Measurements from ENCODE around the gene ADGRF3.

The ADGRF3 gene

DNA sequence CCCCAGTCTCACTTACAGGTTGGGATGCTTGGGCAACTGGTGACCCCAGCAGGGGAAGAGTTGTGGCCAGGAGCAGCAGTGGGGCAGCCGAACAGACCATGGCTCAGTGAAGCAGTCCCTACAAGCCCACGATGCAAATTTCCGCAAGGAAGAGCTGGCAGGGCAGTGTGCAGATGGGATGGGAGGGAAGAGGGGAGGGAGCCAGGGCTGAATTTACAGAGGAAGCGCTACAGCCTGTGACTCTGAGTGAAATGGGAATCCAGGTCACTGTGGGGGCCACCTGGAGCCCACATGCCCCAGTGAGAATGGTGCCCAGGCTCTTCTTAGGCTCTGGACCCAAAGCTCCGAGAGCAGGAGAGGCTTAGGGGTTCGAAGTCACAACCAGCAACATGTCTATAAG is 27.6 kb downstream of the ADGRF3 start:
- in situ Hi-C loops (cut with MboI; ENCODE audit: low sequenced_read_pairs, unreplicated experiment) = no loop called here
- TF ChIP-seq, protein P1, sequence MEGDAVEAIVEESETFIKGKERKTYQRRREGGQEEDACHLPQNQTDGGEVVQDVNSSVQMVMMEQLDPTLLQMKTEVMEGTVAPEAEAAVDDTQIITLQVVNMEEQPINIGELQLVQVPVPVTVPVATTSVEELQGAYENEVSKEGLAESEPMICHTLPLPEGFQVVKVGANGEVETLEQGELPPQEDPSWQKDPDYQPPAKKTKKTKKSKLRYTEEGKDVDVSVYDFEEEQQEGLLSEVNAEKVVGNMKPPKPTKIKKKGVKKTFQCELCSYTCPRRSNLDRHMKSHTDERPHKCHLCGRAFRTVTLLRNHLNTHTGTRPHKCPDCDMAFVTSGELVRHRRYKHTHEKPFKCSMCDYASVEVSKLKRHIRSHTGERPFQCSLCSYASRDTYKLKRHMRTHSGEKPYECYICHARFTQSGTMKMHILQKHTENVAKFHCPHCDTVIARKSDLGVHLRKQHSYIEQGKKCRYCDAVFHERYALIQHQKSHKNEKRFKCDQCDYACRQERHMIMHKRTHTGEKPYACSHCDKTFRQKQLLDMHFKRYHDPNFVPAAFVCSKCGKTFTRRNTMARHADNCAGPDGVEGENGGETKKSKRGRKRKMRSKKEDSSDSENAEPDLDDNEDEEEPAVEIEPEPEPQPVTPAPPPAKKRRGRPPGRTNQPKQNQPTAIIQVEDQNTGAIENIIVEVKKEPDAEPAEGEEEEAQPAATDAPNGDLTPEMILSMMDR (IDR thresholded peaks at IDR 0.05; ENCODE audit: borderline replicate concordance, control extremely low read depth, extremely low read depth, insufficient read depth, missing control alignments) = no peak
- no peak for DNase-seq (ENCODE audit: low spot score)

DNA sequence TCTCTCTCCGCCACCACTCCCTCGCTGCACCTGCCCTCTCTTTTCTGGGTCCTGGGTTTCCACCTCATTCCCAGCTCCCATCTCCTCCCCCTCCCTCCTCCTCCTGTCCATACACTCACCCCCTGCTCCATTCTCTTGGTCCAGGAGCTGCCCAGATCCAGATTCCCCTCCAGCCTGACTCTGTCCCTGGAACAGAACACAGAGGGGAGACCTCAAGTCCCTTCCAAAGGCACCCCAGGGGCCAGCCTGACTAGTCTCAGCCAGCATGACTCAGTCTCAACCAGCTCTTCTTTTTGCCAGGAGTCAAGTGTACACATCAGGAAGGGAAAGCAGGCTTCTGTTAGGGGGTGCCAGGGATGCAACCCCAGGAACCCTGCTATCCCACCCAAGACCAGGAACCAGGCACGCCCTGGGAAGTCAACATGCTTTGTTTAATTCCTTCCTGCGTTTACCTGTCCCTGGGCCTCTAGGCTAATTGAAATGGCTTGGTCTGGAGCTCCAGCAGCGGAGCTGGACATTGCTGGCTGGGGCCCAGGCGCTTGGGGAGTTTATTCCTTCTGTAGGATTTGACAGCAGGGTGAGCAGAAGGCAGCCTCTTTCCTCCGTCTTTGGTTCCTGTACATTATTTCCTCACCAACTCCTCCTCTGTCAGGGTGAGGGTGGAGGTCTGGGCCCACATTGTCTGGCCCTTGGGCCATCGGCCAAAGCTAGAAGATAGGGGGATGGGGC is 29.0 kb downstream of the ADGRF3 start:
- TF ChIP-seq, protein P1 (IDR thresholded peaks at IDR 0.05; ENCODE audit: borderline replicate concordance, control extremely low read depth, extremely low read depth, insufficient read depth, missing control alignments) = no peak
- in situ Hi-C loops (cut with MboI; ENCODE audit: low sequenced_read_pairs, unreplicated experiment) = no loop called here
- no peak for DNase-seq (ENCODE audit: low spot score)

DNA sequence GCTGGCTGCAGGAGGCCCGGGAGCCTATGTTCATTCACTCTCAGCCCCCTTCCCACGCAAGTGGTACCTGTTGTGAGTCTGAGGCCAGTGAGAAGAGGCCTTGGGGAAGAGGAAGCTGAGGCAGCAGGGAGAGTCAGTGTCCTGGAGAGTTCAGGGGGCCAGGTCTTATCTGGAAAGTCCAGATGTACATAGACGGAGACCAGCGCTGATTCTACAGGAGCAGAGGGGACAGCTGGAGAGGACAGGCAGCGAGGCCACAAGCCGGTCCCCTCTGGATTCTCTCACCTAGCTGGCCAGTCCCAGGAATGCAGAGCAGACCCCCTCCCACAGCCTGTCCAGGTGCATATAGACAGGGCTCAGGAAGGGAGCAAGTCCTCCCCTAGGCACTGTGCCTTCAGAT is 29.7 kb downstream of the ADGRF3 start:
- in situ Hi-C loops (cut with MboI; ENCODE audit: low sequenced_read_pairs, unreplicated experiment) = no loop called here
- TF ChIP-seq, protein P1 (IDR thresholded peaks at IDR 0.05; ENCODE audit: borderline replicate concordance, control extremely low read depth, extremely low read depth, insufficient read depth, missing control alignments) = no peak
- no peak for DNase-seq (ENCODE audit: low spot score)

DNA sequence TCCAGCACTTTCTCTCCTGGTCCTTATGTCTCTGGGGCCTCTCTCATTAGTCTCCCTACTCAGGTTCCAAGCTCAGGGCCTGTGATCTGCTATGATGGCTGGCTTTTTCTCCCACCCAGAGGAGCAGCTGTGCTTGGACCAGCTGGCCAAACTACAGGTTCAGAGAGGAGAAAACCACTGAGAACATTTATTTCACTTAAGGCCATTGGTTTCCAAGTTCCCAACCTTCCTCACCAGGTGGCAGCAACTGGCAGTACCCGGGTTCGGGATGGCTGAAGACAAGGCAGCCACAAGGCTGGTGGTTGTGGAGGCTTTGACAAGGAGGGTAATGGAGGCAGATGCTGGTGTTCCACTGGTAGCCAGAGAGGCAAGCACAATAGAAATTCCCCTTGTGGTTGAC is 30.5 kb downstream of the ADGRF3 start:
- TF ChIP-seq, protein P1 (IDR thresholded peaks at IDR 0.05; ENCODE audit: borderline replicate concordance, control extremely low read depth, extremely low read depth, insufficient read depth, missing control alignments) = no peak
- peak; percentile 45 for DNase-seq (ENCODE audit: low spot score)
- in situ Hi-C loops (cut with MboI; ENCODE audit: low sequenced_read_pairs, unreplicated experiment) = no loop called here

DNA sequence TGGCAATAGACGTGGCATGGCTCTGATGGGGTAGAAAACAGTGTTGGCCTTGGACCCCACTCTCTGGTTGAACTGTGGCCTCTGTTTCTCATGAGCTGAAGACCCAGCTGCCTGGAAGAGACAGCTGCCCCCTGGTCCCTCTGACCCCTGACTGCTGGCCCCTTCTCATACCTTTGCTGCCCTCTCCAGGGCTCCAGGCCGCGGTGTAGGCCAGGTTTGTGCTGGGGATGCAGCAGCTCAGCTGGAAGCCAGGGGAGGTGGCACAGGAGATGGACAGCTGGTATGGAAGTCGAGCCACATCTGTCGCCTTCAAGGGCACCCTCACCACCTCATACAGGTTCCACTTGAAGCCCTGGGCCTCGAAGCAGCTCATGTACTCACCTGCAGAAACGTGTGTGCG is 32.3 kb downstream of the ADGRF3 start:
- in situ Hi-C loops (cut with MboI; ENCODE audit: low sequenced_read_pairs, unreplicated experiment) = no loop called here
- TF ChIP-seq, protein P1 (IDR thresholded peaks at IDR 0.05; ENCODE audit: borderline replicate concordance, control extremely low read depth, extremely low read depth, insufficient read depth, missing control alignments) = no peak
- DNase-seq (ENCODE audit: low spot score) = no peak

DNA sequence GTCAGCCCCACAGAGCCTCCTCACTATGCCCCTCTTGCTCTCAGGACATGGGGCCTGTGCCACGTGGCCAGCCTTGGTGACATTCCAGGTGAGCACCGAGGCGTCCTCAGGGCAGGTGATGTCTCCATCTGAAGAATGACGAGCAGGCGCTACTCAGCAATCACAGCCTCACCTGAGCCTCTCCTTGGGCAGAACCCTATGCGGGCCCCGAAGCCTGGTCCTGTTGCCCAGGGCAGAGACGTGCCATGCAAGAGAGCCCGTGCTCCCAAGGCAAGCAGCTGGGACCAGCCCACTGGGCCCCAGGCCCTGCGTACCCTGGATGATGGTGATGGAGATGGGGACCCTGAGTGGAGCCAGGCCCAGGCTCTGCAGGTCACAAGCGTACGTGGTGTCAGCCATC is 33.1 kb downstream of the ADGRF3 start:
- no peak for DNase-seq (ENCODE audit: low spot score)
- in situ Hi-C loops (cut with MboI; ENCODE audit: low sequenced_read_pairs, unreplicated experiment) = no loop called here
- TF ChIP-seq, protein P1 (IDR thresholded peaks at IDR 0.05; ENCODE audit: borderline replicate concordance, control extremely low read depth, extremely low read depth, insufficient read depth, missing control alignments) = no peak

Data from GM13976 (cell line).